NB4 (cell line): ENCODE data around the gene MED13L.

ENCODE experiments used
- DNase-seq: peaks from one replicate; pipeline ENCODE4 v3.0.0; 2010; ENCODE audit warnings: low read depth
- H3K4me3 ChIP-seq: one replicate; pipeline ENCODE4 v1.5.1; 2011; ENCODE audit warnings: mild to moderate bottlenecking, low read depth, low read length, moderate library complexity
- MYC ChIP-seq: IDR thresholded peaks from 2 replicates; pipeline ENCODE4 v1.6.1; 2011; ENCODE audit warnings: low read depth, low read length
- POLR2A ChIP-seq: IDR thresholded peaks from 2 replicates; pipeline ENCODE4 v1.6.1; 2011; ENCODE audit warnings: mild to moderate bottlenecking; ENCODE audit not compliant: insufficient read length; ENCODE audit errors: extremely low read depth
- TF ChIP-seq, protein P1 (sequence below): IDR thresholded peaks from 2 replicates; pipeline ENCODE4 v1.6.1; 2011; ENCODE audit warnings: low read depth, low read length
- TF ChIP-seq, protein P2 (sequence below): IDR thresholded peaks from one replicate; pipeline ENCODE4 v1.5.1; 2012; ENCODE audit warnings: low read depth, low read length

Gene MED13L

DNA sequence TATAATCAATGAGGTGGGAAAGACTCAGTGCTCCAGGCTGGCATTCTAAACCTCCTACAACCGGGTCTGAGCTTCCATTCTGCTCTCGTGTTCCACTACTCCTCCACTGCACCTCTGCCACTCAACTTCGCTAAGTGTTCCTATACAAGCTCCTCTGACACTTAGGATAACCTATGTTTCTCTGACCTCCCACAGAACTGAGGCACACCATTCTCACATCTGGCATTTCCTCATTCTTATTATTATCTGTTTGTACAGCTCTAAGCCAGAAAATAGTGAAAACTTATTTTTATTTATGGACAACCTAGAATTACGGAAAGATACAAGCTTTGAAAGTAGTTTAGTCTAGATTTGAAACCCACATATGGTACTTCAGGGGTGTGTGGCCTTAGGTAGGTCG is 127.0 kb downstream of the MED13L start:
- no peak for DNase-seq
- TF ChIP-seq, protein P1, sequence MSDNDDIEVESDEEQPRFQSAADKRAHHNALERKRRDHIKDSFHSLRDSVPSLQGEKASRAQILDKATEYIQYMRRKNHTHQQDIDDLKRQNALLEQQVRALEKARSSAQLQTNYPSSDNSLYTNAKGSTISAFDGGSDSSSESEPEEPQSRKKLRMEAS, result no peak
- TF ChIP-seq POLR2A, result no peak
- no peak for TF ChIP-seq MYC
- TF ChIP-seq, protein P2, sequence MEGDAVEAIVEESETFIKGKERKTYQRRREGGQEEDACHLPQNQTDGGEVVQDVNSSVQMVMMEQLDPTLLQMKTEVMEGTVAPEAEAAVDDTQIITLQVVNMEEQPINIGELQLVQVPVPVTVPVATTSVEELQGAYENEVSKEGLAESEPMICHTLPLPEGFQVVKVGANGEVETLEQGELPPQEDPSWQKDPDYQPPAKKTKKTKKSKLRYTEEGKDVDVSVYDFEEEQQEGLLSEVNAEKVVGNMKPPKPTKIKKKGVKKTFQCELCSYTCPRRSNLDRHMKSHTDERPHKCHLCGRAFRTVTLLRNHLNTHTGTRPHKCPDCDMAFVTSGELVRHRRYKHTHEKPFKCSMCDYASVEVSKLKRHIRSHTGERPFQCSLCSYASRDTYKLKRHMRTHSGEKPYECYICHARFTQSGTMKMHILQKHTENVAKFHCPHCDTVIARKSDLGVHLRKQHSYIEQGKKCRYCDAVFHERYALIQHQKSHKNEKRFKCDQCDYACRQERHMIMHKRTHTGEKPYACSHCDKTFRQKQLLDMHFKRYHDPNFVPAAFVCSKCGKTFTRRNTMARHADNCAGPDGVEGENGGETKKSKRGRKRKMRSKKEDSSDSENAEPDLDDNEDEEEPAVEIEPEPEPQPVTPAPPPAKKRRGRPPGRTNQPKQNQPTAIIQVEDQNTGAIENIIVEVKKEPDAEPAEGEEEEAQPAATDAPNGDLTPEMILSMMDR, result no peak

DNA sequence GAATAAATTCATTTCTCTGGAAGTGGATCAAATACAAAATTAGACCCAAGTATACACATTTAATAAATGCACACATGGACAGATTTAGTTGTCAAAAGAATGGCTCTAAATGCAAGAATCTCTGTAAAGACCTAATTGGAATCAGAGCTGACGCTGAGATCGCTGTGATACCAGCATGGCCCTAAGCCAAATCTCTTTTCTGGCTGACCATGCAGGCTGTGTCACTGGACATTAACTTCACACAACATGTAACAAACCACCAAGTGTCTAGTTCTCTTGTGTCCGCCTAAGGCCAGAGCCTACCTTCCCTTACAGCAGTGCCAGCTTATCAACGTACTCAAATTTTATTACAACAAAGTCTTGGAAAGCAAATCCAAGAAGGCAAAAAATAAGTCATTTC is 127.5 kb downstream of the MED13L start:
- H3K4me3 ChIP-seq, result no peak overlapping the region
- DNase-seq, result no peak
- TF ChIP-seq, protein P2, result no peak
- no peak for TF ChIP-seq POLR2A

More for the DNA sequence above, 127.0 kb downstream of the MED13L start:
- H3K4me3 ChIP-seq, result no peak overlapping the region

DNA sequence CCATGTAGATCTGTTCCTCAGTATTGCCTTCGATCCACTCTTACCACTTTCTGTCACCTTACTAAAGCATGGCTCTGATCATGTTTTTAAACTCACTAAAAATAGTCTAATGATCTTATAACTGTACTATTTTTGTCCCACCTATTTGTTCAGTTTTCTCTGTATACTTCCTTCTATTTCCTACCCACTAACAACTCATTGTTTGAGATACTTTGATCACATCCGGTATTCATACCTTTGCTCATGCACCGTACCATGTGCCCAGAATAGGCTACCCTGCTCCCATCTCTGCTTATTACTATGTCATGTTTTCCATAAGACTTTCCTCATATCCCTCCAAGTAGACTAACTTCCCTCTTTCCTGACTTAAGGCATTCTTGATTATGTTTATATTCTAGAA is 128.6 kb downstream of the MED13L start:
- no peak for DNase-seq
- TF ChIP-seq MYC (no peak), POLR2A (no peak)
- TF ChIP-seq, protein P2, result no peak
- H3K4me3 ChIP-seq, result no peak overlapping the region

DNA sequence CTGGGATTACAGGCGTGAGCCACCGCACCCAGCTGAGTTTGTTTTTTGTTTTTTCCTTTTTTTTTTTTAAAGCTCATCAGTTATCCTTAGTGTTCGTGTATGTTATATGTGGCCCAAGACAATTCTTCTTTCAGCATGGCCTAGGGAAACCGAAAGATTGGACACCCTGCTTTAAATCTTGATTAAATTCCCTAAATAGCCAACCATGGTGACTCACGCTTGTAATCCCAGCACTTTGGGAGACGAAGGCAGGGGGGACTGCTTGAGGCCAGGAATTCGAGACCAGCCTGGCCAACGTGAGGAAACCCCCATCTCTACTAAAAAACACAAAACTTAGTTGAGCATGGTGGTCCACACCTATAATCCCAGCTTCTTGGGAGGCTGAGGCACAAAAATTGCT is 131.1 kb downstream of the MED13L start:
- no peak for DNase-seq
- no peak overlapping the region for H3K4me3 ChIP-seq
- no peak for TF ChIP-seq POLR2A
- TF ChIP-seq, protein P2, result no peak
- no peak for TF ChIP-seq MYC
- TF ChIP-seq, protein P1, result no peak

DNA sequence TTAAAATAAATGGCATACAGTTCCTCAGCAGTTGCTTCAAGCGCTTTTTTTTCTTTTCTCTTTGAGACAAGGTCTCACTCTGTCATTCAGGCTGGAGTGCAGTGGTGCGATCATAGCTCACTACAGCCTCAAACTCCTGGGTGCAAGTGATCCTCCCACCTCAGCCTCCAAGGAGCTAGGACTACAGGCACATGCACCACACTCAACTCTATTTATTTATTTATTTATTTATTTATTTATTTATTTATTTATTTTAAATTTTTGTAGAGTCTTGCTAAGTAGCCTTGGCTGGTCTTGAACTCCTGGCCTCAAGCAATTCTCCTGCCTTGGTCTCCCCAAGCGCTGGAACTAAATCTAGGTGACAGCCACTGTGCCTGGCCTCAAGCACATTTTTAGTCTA is 132.0 kb downstream of the MED13L start:
- DNase-seq, result no peak
- H3K4me3 ChIP-seq, result no peak overlapping the region
- TF ChIP-seq, protein P1, result no peak
- TF ChIP-seq POLR2A, result no peak
- TF ChIP-seq, protein P2, result no peak

DNA sequence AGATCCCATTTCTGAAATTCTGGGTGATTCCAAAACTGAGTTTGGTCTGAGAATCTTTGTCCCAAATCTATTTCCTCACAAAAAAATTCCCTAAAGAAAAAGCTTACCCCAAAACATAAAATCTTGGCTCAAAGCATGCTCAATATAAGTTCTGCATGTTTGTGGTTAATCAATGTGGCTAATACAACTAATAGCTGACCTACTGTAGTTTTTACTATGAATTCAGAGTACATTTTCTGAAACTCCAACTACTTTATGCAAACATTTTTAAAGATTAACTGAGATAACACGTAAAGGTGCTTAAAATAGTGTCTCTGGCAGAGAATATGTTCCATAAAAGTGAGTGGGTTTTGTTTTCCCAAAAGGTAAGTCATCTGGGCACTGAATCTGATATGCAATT is 133.1 kb downstream of the MED13L start:
- DNase-seq, result no peak
- TF ChIP-seq POLR2A, result no peak
- no peak for TF ChIP-seq MYC
- TF ChIP-seq, protein P1, result no peak
- TF ChIP-seq, protein P2, result no peak
- no peak overlapping the region for H3K4me3 ChIP-seq
